HG03442 (cell line): ENCODE results near the gene ANKS6.
A peak's percentile ranks its signal among the peaks of the same experiment; 100 is the strongest.
"Not testable (repeated sequence)": the region's sequence is repeated elsewhere in the genome, so short reads cannot be mapped to it uniquely, and the experiment has no call there.

Experiments
- ATAC-seq: cut with Tn5 transposase; IDR thresholded peaks from one replicate; pipeline ENCODE4 v1.9.1; 2021; ENCODE audit warnings: mild to moderate bottlenecking, moderate library complexity; ENCODE audit not compliant: unreplicated experiment

The ANKS6 gene

GRCh38 chr9:98708103-98708932 is 88.0 kb downstream of the ANKS6 start:
- no peak for ATAC-seq

DNA sequence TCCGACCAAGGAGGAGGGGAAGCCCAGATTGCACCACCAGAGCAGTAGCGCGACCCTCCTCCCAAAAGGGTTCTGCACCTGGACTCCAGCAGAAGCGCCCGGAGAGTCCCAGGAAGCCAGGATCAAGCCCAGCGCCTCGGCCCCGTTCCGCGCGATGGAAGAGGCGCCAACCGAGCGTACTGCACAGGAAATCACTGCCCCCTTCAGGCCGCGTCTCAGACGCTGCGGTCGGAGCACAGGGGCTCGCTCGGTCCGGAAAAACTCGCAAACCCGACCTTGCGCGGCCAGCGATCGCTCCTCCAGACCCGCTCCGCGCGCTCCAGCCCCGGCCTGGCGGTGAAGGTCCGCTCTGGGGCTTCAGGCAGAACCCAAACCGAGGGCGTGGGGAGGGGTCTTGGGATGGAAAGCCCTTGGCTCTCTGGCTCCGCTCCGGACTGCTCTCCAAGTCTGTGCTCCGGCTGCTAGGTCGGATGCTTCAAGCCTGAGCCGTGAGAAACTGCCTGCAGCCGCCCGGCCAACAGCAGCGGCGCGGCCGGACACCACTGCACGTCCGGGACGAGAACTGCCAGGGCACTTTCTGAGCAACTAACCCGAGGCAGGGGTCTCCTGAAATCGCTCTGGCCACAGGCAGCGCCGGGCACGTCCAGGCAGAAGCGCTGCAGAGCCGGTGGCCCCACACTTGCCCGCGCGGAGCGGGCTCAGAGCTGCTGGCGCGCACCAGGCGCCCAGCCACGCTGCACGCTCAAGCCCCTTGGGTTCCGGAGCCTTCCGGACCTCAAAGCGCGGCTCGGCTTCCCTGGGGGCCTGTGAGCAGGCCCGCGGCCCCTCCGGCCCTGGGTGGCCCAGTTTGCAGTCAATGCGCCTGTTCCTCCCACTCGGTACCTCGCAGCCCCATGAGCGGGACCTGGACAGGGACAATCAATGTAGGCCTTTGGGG is 88.9 kb downstream of the ANKS6 start:
- ATAC-seq: peak; percentile 42

DNA sequence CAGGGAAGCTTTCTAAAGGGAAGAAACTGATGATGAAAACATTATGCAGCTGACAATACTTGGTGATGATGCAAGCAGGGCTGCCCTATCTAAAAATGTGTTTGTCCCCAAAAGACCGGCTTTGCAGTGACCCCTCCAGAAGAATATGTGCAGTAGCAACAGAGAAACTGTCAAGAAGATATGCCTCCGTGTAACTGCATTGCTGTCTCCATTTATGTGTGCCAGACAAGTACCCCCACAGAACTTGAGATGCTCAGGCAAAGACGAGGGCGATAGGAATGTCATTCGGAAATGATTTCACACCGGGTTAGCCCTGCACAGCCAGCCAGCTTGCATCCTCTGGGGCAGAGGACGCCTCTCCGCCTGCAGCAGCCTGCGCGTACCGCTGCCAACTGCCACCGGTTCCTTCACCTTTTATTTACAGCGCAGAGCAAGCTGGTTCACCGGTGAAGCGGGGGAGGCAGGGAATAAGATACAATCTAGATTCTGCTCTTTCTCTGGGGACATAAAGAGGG is 89.6 kb downstream of the ANKS6 start:
- no peak for ATAC-seq

- no peak for ATAC-seq
Observed at GRCh38 chr9:98702835-98703380, 93.4 kb downstream of the ANKS6 start.

DNA sequence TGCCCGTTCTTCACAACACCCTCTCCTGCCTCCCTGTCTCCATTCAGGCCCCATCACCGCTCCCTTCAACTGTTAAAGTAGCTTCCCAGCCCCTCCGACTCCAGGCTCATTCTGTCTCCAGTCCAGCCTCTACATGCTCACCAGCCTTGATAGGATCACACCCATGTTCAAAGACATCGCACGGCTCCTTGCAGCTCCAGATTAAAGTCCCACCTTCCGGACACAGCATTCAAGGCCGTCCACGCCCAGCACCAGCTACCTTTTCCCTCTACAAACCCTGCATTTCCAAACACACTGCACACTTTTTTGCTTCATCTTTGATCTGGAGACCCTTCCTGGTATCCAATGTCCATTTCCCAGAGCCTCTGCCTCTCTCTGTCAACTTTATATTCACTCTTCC is 94.0 kb downstream of the ANKS6 start:
- no peak for ATAC-seq

DNA sequence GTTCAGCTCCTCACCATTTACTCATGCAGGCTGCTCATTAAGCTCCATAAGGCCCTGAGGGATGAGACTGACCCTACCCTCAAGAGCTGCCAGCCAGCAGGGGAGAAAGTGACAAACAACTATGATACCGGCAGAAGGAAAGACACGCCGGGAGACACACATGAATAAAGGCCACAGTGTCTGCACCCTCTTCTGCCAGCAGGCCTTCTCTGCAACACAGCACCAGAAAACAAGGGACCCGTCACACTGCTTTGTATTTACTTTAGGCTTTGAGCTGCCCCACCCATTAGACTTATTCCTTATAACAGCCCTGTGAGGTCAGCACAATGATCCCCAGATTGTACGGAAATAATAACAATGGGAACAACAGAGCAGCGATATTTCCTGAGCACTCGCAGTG is 94.8 kb downstream of the ANKS6 start:
- no peak for ATAC-seq

- ATAC-seq: no peak
Observed at GRCh38 chr9:98700801-98701200, 95.6 kb downstream of the ANKS6 start.

- ATAC-seq: no peak
Observed at GRCh38 chr9:98698856-98699255, 97.5 kb downstream of the ANKS6 start.

- ATAC-seq: no peak
Observed at GRCh38 chr9:98694943-98695342, 101.4 kb downstream of the ANKS6 start.

- no peak for ATAC-seq
Observed at GRCh38 chr9:98692392-98692791, 104.0 kb downstream of the ANKS6 start.

DNA sequence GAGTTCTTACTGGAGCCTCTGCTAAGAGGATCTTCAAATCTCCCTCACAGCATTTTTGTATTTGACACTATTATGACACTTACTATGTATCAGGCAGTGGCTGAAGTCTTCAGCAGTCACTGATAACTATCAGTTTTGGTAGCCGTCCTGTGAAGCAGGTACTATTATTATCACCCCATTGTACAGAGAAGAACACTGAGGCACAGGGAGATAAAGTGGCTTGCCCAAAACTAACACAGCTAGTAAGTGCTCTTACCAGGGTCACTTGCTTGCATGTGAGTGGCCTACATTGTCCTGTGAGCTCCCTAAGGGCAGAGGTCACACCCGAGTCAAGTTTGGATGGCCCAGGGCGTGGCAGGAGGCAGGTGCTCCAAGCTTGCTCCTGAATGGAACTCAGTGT is 104.5 kb downstream of the ANKS6 start:
- no peak for ATAC-seq

GRCh38 chr9:98690686-98691085 is 105.7 kb downstream of the ANKS6 start:
- no peak for ATAC-seq

DNA sequence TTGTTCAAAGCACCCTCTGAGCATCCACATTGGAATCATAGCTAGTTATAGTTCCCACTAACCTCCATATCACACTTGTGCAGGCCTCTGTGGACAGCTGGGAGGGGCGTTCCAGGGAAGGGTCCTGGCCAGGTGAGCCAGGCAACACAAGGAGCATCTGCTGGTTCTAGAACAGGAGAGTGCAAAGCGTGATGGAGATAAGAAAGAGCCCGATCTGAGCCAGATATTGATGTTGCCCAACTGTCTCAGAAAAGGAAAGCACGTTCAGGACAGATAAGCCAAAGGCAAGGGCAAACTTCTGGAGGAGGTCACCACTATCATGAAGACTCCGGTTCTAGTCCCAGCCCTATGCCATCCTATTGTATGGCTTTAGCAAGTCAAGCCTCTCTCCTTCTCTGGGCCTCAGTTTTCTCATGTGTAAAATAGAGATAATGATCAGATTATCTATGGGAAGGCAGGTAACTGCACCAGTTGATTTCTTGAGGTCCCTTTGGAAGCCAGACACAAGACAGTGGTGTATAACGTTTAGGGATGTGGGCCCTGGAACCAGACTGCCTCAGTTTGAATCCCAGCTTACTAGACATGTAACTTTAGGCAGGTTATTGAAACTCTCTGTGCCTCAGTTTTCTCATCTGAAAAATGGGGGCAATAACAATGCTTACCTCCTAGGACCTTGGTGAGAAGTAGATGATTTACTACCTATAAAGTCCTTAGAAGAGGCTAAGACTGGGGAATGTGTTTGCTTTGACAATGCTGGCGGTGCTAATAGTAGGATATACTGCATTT is 107.5 kb downstream of the ANKS6 start:
- no peak for ATAC-seq

- ATAC-seq: no peak
Observed at GRCh38 chr9:98687911-98688310, 108.4 kb downstream of the ANKS6 start.

GRCh38 chr9:98686961-98687855 is 109.1 kb downstream of the ANKS6 start:
- ATAC-seq: no peak

- not testable (repeated sequence) for ATAC-seq
Observed at GRCh38 chr9:98684816-98685215, 111.5 kb downstream of the ANKS6 start.
